NCI-H1436 (cell line): Measurements from ENCODE around the gene DHX36.

Source experiments
- DNase-seq: peaks from one replicate; lab custom pipeline; 2025; lab: John Stamatoyannopoulos, UW

DHX36 gene

GRCh38 chr3:154290187-154290586 lies 34.1 kb downstream of the DHX36 start:
- no peak for DNase-seq

DNA sequence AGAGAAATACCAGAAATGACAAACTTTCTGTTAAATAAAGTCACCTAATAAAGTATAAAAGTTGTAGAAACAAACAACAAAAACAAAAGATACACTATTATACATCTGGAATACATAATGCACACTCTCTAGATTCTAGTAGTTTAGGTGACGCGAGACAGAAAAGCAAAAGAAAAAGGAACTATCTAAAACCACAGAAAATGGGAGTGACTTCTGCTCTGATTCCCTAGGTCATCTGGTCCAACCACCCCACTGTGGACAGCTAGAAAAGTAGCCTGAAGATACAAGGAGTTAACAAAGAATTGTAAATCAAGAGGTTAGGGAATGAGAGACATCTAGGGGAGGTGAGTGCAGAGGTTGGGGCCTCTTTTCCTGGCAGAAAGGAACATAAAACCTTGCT lies 39.1 kb downstream of the DHX36 start:
- DNase-seq, result no peak

GRCh38 chr3:154280161-154280560 lies 44.1 kb downstream of the DHX36 start:
- no peak for DNase-seq

- DNase-seq, result no peak
Measured at GRCh38 chr3:154275965-154276364, 48.3 kb downstream of the DHX36 start.

DNA sequence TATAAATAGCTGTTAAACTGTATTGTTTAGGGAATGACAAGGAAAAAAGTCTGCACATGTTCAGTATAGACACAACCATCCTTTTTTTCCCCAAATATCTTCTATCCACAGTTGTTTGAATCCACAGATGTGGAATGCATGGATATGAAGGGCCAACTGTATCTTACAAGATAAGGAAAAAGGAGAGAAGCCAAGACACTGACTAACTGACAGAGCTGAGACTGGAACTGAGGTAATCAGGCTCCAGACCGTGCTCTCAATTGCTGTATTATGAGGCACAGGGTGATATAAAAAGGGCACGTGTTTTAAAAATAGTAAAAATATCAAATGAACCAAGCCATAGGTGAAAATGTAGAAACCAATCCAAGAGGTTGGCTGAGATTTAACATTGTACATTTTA lies 49.0 kb downstream of the DHX36 start:
- DNase-seq, result no peak

DNA sequence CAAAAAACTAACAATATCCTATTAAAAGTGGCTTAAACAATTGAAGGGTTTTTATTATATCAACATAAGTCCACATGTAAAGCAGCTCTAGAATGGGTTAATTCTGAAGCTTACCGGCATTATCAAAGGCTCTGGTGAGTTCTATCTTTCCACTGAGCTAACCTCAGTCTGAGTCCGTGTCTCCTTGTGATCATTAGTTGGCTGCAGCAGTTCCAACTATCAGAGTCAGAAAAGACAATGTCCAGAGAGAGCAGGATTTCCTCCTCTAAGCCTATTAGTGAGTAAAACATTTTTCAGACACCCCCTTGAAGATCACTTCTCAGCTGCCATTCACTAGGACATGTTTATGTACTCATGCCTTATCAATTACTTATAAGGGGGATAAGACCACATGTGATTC lies 49.9 kb downstream of the DHX36 start:
- DNase-seq, result no peak

DNA sequence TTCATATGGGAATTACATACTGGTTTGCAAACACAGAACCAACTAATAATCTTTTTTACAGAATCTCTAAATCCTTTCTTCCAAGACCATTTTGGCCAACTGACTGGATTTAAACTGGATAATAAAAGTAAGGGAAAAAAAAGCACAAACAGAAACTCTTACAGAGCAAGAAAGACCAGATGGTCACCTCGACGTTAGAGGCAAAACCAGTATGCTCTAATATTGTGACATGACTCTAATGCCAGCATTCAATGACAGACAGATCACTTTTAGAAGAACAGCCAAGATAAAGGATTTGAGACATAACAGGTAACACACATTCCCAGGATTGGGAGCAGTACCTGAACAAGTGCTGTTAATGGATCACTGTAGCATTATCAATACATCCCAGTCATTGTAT lies 50.9 kb downstream of the DHX36 start:
- no peak for DNase-seq

GRCh38 chr3:154254527-154254926 lies 69.8 kb downstream of the DHX36 start:
- DNase-seq, result no peak

DNA sequence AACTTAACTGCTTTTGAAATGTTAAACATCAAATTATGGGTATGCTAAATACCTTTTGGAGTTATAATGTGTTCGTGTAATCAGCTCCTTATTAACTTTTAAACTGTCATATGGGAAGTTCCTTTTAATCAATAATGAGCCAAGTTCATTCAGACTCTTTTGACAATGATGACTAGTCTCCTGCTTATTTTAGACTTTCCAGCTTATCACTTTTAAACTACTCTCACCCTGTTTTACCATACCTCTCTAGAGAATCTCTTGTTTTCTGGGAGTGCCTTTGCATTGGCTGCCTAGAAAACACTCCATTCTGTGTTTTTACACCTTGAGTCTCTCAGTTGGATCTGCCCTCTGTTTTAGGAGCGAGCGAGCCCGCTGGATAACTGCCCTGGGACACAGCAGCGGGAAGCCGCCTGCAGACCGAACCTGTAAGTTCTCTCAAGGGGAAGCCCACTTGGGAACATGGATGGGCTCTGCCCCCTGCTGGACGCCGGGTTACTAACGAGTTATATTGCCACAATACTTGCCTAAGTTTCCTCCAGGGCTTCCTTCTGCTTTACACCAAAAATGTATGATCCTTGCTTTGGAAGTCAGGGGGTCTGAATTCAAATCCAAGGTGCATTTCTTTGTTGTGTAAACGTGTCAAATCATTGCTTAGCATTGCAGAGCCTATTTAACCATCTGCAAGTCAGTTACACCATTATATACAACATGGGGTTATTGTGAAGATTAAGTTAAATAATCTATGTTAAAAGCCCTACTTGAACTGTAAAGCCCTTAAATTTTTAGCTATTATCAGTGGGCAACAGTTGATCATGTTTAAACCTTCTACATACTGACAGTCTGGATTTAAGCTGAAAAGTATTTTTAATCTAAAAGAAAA lies 71.3 kb downstream of the DHX36 start:
- DNase-seq, result peak; percentile 91

DNA sequence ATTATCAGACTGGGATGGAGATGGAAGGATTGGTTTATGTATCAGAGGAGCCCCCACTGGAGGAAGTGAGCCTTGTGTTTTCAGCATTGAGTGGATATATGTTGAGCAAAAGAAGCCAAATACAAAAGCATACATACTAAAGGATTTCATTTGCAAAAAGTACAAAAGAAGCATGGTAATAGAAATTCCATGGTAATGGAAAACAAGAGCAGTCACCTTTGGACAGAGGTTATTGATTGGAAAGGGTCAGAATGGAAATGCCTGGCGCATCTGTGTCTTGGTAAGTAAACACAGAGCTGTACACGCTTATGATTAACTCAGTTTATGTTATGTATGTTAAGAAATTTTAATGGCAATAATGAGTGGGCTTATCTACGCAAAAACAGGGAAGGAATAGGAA lies 72.7 kb downstream of the DHX36 start:
- DNase-seq, result no peak

DNA sequence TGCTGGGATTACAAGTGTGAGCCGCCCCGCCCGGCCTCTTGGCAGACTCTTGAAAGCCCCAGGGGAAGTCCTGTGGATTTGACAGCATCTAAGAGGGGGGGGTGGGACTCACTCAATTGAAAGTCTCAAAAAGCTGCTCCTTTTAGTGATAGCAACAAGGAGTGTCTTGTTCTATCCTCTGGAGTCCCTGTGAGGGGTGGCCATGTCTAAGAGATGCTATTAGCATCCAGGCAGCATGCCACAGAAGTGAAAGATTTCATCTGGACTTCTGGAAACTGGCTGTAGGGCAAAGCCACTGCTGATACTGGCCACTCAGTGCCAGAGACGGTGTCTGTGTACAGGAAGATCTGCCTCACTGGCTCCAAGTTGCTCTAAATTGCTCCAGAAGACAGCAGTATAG lies 74.0 kb downstream of the DHX36 start:
- DNase-seq, result no peak

GRCh38 chr3:154247806-154248415 lies 76.4 kb downstream of the DHX36 start:
- peak; percentile 6 for DNase-seq

DNA sequence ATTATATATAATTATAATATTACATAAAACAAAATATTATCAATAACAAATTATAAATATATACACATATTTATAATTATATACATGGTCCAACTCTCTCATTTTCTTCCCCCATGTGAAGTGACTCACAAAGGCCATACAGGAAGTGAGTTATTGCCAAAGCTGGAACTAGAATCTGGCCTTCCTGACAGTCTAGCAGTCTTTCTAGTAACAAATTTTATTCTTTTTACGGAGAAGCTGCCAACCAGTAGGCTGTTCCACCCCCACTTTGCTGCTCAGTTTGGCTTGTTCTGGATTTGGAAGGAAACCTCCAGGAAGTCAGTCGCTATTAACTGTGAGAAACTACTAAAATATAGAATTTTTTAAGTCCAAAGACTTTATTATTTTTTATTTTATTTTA lies 79.6 kb downstream of the DHX36 start:
- DNase-seq, result no peak

DNA sequence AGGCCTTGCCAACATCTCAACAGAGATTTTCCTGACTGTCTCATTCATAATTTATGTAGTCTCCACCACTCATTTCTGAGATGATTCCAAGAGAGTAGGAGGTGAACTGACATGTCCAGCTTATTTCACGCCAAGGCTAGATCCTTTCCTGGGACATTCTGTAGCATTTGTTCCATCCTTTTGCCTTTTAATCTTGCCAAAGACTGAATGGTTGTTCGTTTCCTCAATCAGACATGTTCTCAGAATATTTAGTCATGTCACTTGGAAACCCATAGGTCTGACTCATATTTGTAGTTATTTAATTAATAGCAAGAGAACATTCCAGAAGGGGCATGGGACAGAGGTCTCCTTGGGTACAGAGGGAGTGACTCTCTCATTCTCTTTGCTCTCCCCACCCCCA lies 80.9 kb downstream of the DHX36 start:
- no peak for DNase-seq

DNA sequence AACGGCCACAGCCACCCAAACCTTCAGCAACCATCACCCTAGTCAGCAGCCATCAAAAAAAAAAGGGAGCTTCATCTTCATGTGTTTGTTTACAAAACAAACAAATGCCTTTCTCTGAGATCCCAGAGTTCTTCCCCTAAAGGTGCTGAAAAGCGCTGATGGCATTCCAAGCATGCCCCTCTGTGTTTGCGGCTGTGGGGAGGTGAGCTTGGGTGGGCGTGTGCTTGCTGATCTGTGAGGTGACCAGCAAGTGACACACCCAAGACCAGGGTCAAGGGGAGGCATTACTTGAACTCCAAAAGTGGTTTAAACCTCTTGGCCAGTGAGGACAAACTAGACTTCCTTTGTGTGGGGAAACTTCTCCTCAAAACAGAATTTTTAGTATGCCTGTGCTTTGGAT lies 81.5 kb downstream of the DHX36 start:
- DNase-seq, result no peak

GRCh38 chr3:154241496-154241895 lies 82.8 kb downstream of the DHX36 start:
- DNase-seq, result no peak

DNA sequence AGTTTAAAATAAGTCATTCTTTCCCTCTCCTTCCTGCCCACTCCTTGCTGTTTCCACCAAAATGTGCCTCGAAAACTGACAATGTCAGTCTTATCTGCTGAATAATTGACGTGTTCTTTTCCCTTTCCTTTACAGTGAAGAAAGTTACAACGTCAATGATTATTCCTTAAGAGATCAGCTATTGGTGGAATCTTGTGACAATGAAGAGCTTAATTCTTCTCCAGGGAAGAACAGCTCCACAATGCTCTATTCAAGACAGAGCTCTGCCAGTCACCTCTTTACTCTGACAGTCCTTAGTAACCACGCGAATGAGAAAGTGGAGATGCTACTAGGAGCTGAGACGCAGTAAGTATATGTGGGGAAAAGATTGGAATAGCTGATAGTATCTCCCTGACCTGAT lies 84.1 kb downstream of the DHX36 start:
- no peak for DNase-seq

- no peak for DNase-seq
Measured at GRCh38 chr3:154236331-154236730, 88.0 kb downstream of the DHX36 start.

DNA sequence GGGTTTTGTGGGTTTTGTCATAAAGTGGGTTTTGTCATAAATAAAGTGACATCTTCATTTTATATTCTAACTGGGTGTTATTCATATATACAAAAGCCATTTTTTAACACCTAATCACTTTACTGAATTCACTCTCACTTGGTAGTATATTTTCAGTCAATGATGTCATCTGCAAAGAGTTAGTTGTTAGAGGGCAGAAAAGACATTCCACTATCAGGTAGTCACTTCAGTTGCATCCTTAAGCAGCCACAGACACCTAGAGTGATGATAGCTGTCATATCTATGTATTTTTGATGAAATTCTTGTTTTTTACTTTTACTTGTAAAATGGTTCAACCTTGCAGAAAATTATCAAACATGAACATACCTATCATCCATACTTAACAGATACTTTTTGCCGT lies 89.0 kb downstream of the DHX36 start:
- DNase-seq, result no peak

- DNase-seq, result no peak
Measured at GRCh38 chr3:154229217-154229590, 95.1 kb downstream of the DHX36 start.

- no peak for DNase-seq
Measured at GRCh38 chr3:154228561-154229216, 95.6 kb downstream of the DHX36 start.

GRCh38 chr3:154227531-154227930 lies 96.8 kb downstream of the DHX36 start:
- no peak for DNase-seq

GRCh38 chr3:154225536-154225935 lies 98.8 kb downstream of the DHX36 start:
- no peak for DNase-seq
